Kasumi-1 (cell line): ENCODE results near the gene ADH7.
A peak's percentile ranks its signal among the peaks of the same experiment; 100 is the strongest.

Source experiments
- DNase-seq, 2 experiments: peaks; one replicate each; lab custom pipeline; 2025; lab: John Stamatoyannopoulos, UW

Gene ADH7

GRCh38 chr4:99435154-99435553 lies at the start of gene ADH7:
Gene ADH7 (minus strand): TSS chr4:99435342. CDS start chr4:99435233, 109 bp downstream.
- no peak for DNase-seq

DNA sequence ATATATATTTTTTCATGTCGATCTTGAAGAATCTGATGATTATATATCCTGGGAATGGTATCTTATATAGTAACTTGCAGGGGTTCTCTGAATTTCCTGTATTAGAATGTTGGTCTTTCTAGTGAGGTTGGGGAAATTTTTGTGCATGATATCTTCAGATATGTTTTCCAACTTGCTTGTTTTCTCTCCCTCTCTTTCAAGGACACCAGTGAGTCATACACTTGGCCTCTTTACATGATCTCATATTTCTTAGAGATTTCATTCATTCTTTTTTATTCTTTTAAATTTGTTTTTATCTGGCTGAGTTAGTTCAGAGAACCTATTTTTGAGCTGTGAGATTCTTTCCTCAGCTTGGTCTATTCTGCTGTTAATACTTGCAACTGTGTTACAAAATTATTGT lies 48.5 kb upstream of the ADH7 start:
- no peak for DNase-seq

GRCh38 chr4:99473131-99473530 lies 38.0 kb upstream of the ADH7 start:
- DNase-seq, result no peak

DNA sequence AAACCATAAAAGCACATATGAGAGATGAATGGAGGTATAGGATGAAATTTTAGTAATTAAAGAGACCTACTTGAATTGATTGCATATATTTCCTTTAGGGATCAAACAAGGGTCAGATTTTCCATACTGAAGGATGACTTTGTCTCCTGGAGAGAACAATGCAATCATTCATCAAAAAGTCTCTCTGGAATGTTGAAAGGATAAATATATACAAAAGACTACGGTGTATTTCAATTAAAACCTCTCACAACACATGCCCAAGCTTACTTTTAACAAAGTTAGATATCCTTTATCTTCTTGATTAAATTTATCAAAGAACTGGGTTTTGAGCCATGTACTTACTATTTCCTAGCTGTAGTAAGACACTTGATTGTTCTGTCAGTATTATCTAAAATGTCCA lies 36.8 kb upstream of the ADH7 start:
- no peak for DNase-seq

GRCh38 chr4:99471349-99471748 lies 36.2 kb upstream of the ADH7 start:
- DNase-seq, result no peak

- no peak for DNase-seq
Measured at GRCh38 chr4:99468889-99469288, 33.7 kb upstream of the ADH7 start.

DNA sequence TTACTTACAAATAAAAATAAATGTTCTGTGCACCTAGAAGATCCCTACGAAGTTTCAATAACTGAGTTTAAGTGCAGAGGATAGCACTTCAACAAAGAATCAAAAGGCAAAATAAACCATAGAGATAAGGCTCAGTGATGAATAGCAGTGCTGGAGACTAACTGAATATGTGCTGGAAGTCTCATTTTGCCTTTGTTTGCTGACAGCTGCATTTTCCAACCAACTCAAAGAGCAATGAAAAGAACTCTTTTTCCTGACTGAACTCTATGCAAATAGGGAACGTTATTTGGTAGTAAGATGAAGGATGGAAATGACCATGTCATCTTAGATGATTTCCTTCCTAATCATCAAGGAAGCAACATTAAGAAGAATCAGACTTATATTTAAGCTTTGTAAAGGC lies 32.7 kb upstream of the ADH7 start:
- no peak for DNase-seq

DNA sequence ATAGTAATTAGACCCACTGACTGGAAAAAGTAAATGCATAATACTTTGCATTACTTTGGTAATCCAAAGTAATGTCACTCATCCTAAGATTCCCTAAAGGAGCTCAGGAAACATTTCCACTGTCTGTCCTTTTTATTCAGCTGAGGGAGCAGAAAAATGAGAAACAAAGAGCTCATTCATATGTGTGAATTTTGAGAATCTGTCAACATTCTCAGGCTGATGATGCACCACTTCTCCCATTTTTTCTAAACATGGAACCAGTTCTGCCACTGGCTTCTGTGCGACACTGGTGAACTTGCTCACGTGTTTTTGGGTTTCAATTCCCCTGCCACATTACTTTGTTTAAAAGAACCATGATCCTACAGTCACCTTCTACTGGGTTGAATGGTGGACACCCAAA lies 28.4 kb upstream of the ADH7 start:
- DNase-seq, result no peak

GRCh38 chr4:99462875-99463464 lies 27.8 kb upstream of the ADH7 start:
- peak; percentile 81 to 92 for DNase-seq

DNA sequence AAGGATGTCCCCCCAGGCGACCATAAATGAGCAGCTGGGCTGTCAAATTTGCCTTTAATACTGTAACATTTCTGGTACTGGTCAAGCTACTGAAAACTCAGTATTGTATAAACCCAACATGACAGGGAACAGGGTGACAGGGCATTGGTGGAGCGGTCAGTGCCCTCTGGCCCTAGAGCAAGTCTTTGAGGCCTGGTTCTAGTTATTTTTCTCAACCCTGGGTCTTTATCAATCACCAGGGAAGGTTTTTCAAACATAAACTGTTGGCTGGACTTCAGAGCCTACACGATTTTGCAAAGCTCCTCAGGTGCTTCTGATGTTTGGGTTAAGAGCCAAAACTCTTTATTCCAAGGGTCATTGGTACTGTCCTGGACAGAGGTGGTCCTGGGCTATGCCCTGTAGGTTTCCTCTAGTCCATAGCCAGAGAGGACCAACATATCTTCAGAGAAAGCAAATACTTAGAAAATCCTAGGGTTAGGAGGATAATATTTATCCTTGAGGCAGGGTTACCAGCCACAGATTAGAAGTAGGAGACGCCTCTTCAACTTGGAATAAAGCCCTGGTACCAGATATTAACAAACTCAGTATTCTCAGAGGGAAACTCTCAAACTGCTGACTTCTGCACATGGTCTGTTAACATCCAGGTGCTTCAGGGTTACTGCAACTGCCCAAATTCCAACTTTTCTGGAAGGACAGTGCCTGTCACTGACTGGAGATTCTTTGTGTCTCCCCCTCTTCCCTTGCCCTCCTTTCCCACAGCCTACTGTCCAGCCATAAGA lies 26.7 kb upstream of the ADH7 start:
- DNase-seq, result no peak

GRCh38 chr4:99459546-99460042 lies 24.5 kb upstream of the ADH7 start:
- no peak for DNase-seq

GRCh38 chr4:99458911-99459447 lies 23.8 kb upstream of the ADH7 start:
- DNase-seq, result no peak

DNA sequence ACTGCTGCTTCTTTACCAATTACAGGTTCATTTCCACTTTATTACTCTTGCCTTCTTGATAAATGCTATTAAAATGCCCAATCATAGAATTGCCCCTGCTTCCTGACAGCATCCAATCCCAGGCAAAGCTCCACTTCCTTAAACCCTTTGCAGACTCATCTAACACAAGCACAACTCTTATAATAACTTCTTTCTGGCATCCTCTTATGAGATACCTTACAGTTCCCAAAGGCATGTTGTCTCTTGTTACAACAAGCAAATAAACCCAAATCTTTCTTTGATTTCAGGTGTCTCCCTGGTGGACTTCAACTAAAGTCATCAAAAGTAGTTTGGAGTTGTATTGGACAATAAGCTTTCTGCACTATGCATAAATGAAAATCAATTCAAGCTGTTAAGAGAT lies 22.5 kb upstream of the ADH7 start:
- no peak for DNase-seq

GRCh38 chr4:99457270-99457669 lies 22.1 kb upstream of the ADH7 start:
- DNase-seq, result no peak

- DNase-seq, result no peak
Measured at GRCh38 chr4:99447513-99447912, 12.4 kb upstream of the ADH7 start.

DNA sequence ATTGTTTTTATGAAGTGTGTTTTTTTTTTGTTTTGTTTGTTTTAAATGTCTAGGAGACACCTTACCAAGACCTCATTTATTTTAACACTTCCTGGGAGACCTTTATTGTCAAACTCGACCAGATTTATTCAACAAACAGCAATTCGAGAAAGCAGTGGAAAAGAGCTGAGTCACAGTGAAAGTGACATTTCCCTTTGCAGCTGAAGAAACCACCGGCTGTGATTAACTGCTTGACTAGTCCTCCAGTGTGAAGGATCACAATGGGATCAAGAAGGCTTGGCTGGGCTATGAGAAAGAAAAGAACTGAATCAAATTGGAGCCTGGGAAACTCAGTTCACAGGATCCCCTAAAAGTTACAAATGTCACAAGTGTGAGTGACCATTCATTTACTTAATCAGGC lies 11.9 kb upstream of the ADH7 start:
- DNase-seq, result no peak

- no peak for DNase-seq
Measured at GRCh38 chr4:99438405-99438780, 3.3 kb upstream of the ADH7 start.

DNA sequence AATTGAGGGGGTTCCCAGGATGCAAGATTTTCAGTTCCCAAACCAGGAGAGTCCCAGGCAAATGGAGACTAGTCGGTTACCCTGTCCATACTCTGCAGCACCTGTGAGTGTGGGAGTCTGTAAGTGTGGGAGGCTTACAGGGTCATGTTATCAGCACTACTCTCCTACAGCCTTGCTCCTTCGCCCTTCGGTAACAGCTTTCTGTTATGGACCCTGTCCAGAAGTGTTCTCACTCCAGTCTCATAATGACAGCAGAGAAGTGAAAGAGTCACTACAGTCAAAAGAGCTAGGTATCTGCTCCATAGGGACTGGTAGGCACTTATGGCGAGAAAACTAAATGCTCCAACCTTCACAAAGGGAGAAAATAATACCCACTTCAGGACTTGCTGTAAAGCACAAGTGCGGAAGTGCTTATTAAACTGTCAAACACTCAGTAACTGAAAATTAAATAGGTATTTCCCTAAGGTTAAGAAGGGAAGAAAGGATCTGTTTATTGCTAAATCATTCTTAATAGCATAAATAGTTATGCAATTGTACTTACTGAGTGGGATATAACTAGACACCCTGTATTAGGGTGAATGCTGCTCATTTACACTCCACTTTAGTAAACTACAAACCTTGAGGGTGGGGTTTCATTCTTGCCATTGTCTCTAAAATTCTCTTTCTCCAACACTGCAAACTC lies 2.7 kb upstream of the ADH7 start:
- no peak for DNase-seq

DNA sequence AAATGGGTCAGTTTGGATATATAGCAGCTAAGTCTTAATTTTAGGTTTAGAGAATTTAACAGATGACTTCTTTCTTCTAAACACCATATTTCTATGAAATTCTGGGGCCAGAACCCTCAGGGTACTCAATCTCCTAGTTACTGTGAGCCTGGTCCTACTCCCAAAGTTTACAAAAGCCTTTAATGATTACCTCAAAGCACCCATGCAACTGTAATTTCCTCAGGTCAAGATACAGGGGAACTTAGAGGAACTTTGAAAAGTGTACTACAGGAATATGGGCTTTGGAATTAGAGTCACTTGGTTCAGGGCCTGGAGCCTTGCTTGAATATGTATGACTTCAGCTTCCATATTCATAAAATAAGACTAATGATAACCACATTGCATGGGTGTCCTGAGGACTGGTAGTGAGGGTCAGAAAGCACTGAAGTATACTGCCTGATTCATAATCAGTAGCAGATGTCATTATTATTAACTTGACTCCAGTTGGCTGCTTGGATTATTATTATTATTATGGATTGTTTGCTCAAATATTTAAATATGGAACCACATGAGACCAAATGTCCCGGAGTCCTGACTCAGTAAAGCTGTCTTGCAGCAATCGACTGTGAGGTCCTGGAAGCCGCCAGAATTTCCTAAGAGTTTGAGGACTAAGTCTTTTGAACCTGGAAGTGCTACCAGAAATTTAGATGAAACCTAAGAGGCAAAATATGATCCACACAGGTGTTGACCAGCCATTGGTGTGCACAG lies 2.0 kb upstream of the ADH7 start:
- no peak for DNase-seq

DNA sequence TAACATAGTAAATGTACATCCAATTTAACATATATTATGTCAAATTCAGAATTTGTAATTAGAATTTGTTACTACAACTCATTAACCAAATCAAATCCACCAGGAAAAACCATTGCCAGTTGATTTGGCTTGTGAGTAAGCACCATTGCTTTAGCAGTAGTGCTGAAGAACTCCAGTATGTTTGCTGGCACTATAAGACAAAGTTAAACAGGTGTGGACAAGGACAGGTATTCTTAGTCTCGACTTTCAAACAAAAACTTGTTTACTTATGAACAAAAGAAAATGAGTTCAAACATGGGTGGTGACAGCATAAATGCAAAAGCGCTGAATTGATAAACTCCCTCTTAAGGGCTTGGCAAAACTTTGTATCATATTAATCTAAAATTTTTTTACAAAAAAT lies 1.3 kb upstream of the ADH7 start:
- no peak for DNase-seq

DNA sequence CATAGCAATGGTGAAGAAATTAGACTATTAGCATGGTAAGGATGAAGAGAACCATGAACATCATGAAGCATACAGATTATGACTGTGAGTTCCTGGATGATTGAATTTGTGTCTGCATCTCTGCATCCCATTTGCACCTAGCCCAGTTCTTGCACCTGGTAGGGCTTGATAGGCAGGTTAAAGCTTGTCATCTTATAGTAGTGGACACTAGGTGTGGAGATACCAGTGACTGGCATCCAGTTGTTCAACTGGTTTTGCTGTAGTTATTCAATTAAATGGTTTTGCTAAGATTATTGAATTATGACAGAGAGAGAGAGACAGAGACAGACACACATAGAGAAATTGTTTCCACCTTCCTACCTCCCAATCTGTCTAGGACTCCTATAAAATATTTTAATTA lies 5.0 kb downstream of the ADH7 start:
- DNase-seq, result no peak

GRCh38 chr4:99417125-99417524 lies 18.0 kb downstream of the ADH7 start:
- DNase-seq, result no peak
